ENCODE results near the gene CFAP92.
A peak's percentile ranks its signal among the peaks of the same experiment; 100 is the strongest.

Gene CFAP92

GRCh38 chr3:129005526-129006303 is 11.8 kb upstream of the CFAP92 start:
- Mint-ChIP-seq H3K4me1 (ENCODE audit: low read depth) (peaks cover 20% of the 10 kb centered on the region), H3K27ac (no peak overlapping the region), H3K36me3 (ENCODE audit: low read depth) (peaks cover 2% of the 10 kb centered on the region), H3K27me3 (ENCODE audit: low read depth) (peaks cover 39% of the 10 kb centered on the region), H3K9me3 (no peaks in the 10 kb centered on the region), H3K4me3 (no peak overlapping the region)
- DNase-seq (ENCODE audit: low spot score) = no peak

- no peak for DNase-seq (ENCODE audit: low spot score)
- Mint-ChIP-seq H3K9me3 (no peaks in the 10 kb centered on the region), H3K27me3 (ENCODE audit: low read depth) (peaks cover 48% of the 10 kb centered on the region), H3K36me3 (ENCODE audit: low read depth) (peaks cover 2% of the 10 kb centered on the region), H3K4me1 (ENCODE audit: low read depth) (peaks cover 20% of the 10 kb centered on the region), H3K27ac (no peak overlapping the region), H3K4me3 (peak overlapping the region; percentile 2)
Observed at GRCh38 chr3:129004639-129005295, 10.9 kb upstream of the CFAP92 start.

GRCh38 chr3:129003578-129004112 is 9.8 kb upstream of the CFAP92 start:
- DNase-seq (ENCODE audit: low spot score) = no peak
- no peaks in the 10 kb centered on the region for H3K9me3 Mint-ChIP-seq
- H3K27ac Mint-ChIP-seq = no peak overlapping the region
- H3K36me3 Mint-ChIP-seq (ENCODE audit: low read depth) = peaks cover 2% of the 10 kb centered on the region
- peaks cover 25% of the 10 kb centered on the region for H3K4me1 Mint-ChIP-seq (ENCODE audit: low read depth)
- peaks cover 56% of the 10 kb centered on the region for H3K27me3 Mint-ChIP-seq (ENCODE audit: low read depth)
- peak overlapping the region; percentile 34 for H3K4me3 Mint-ChIP-seq

- Mint-ChIP-seq H3K27ac (no peak overlapping the region), H3K36me3 (ENCODE audit: low read depth) (peaks cover 2% of the 10 kb centered on the region), H3K27me3 (ENCODE audit: low read depth) (peaks cover 62% of the 10 kb centered on the region), H3K4me1 (ENCODE audit: low read depth) (peaks cover 27% of the 10 kb centered on the region), H3K9me3 (no peaks in the 10 kb centered on the region), H3K4me3 (peak overlapping the region; percentile 53)
- DNase-seq (ENCODE audit: low spot score) = no peak
Observed at GRCh38 chr3:129002573-129003569, 9.0 kb upstream of the CFAP92 start.

- H3K36me3 Mint-ChIP-seq (ENCODE audit: low read depth) = peaks cover 2% of the 10 kb centered on the region
- DNase-seq (ENCODE audit: low spot score) = peak; percentile 29
- peak overlapping the region; percentile 53 for H3K4me3 Mint-ChIP-seq
- no peak overlapping the region for H3K27ac Mint-ChIP-seq
- no peaks in the 10 kb centered on the region for H3K9me3 Mint-ChIP-seq
- H3K4me1 Mint-ChIP-seq (ENCODE audit: low read depth) = peaks cover 25% of the 10 kb centered on the region
- peaks cover 61% of the 10 kb centered on the region for H3K27me3 Mint-ChIP-seq (ENCODE audit: low read depth)
Observed at GRCh38 chr3:129001806-129002572, 8.1 kb upstream of the CFAP92 start.

- Mint-ChIP-seq H3K27me3 (ENCODE audit: low read depth) (peaks cover 54% of the 10 kb centered on the region), H3K4me1 (ENCODE audit: low read depth) (peaks cover 25% of the 10 kb centered on the region), H3K27ac (no peak within 1 kb of the TSS), H3K4me3 (peak within 1 kb of the TSS; percentile 53), H3K9me3 (no peaks in the 10 kb centered on the region), H3K36me3 (ENCODE audit: low read depth) (peaks cover 2% of the 10 kb centered on the region)
- no peak for DNase-seq (ENCODE audit: low spot score)
Observed at GRCh38 chr3:129001101-129001805, 7.4 kb upstream of the CFAP92 start, which contains the start of gene EFCC1. TSS of gene EFCC1 (plus strand) at chr3:129001304. CDS start at chr3:129001629, 325 bp downstream.

- peaks cover 54% of the 10 kb centered on the region for H3K27me3 Mint-ChIP-seq (ENCODE audit: low read depth)
- H3K9me3 Mint-ChIP-seq = no peaks in the 10 kb centered on the region
- H3K4me1 Mint-ChIP-seq (ENCODE audit: low read depth) = peaks cover 25% of the 10 kb centered on the region
- no peak overlapping the region for H3K4me3 Mint-ChIP-seq
- H3K27ac Mint-ChIP-seq = no peak overlapping the region
- peaks cover 2% of the 10 kb centered on the region for H3K36me3 Mint-ChIP-seq (ENCODE audit: low read depth)
- DNase-seq (ENCODE audit: low spot score) = no peak
Observed at GRCh38 chr3:129000742-129001100, 6.8 kb upstream of the CFAP92 start.

- Mint-ChIP-seq H3K27ac (no peak overlapping the region), H3K36me3 (ENCODE audit: low read depth) (peaks cover 2% of the 10 kb centered on the region), H3K4me3 (no peak overlapping the region), H3K9me3 (no peaks in the 10 kb centered on the region), H3K27me3 (ENCODE audit: low read depth) (peaks cover 48% of the 10 kb centered on the region), H3K4me1 (ENCODE audit: low read depth) (peaks cover 23% of the 10 kb centered on the region)
- no peak for DNase-seq (ENCODE audit: low spot score)
Observed at GRCh38 chr3:128999102-128999501, 5.2 kb upstream of the CFAP92 start.

- DNase-seq (ENCODE audit: low spot score) = no peak
- peaks cover 23% of the 10 kb centered on the region for H3K4me1 Mint-ChIP-seq (ENCODE audit: low read depth)
- no peak overlapping the region for H3K4me3 Mint-ChIP-seq
- H3K36me3 Mint-ChIP-seq (ENCODE audit: low read depth) = peaks cover 2% of the 10 kb centered on the region
- no peak overlapping the region for H3K27ac Mint-ChIP-seq
- H3K9me3 Mint-ChIP-seq = no peaks in the 10 kb centered on the region
- H3K27me3 Mint-ChIP-seq (ENCODE audit: low read depth) = peaks cover 46% of the 10 kb centered on the region
Observed at GRCh38 chr3:128998561-128998960, 4.7 kb upstream of the CFAP92 start.

GRCh38 chr3:128997486-128998133 is 3.7 kb upstream of the CFAP92 start:
- Mint-ChIP-seq H3K27me3 (ENCODE audit: low read depth) (peaks cover 36% of the 10 kb centered on the region), H3K9me3 (no peaks in the 10 kb centered on the region), H3K4me1 (ENCODE audit: low read depth) (peaks cover 20% of the 10 kb centered on the region), H3K27ac (no peak overlapping the region), H3K4me3 (no peak overlapping the region), H3K36me3 (ENCODE audit: low read depth) (peaks cover 2% of the 10 kb centered on the region)
- no peak for DNase-seq (ENCODE audit: low spot score)

- Mint-ChIP-seq H3K9me3 (no peaks in the 10 kb centered on the region), H3K27me3 (ENCODE audit: low read depth) (peaks cover 30% of the 10 kb centered on the region), H3K36me3 (ENCODE audit: low read depth) (no peaks in the 10 kb centered on the region), H3K4me3 (no peak overlapping the region), H3K4me1 (ENCODE audit: low read depth) (peaks cover 14% of the 10 kb centered on the region), H3K27ac (no peak overlapping the region)
- no peak for DNase-seq (ENCODE audit: low spot score)
Observed at GRCh38 chr3:128996726-128997125, 2.9 kb upstream of the CFAP92 start.

- Mint-ChIP-seq H3K4me3 (no peak overlapping the region), H3K27me3 (ENCODE audit: low read depth) (peaks cover 30% of the 10 kb centered on the region), H3K27ac (no peak overlapping the region), H3K9me3 (no peaks in the 10 kb centered on the region), H3K36me3 (ENCODE audit: low read depth) (no peaks in the 10 kb centered on the region), H3K4me1 (ENCODE audit: low read depth) (peaks cover 14% of the 10 kb centered on the region)
- no peak for DNase-seq (ENCODE audit: low spot score)
Observed at GRCh38 chr3:128996200-128996599, 2.3 kb upstream of the CFAP92 start.

All from T-helper 2 cell treated with Interferon-gamma antibody and Interleukin-4, amounts not matched to agents 5 μg/mL and 100 μg/mL, for 36 hours (primary cell).